ENCODE measurements around the gene CBY3.

GRCh38 chr5:179697108-179697507, 16.3 kb upstream of the CBY3 start:
- TF ChIP-seq CTCF (IDR thresholded peaks at IDR 0.05) (no peak), POLR2A (IDR thresholded peaks at IDR 0.05) (no peak)
